Measurements from ENCODE around the gene UNC80.

GRCh38 chr2:209870067-209870466, 98.4 kb downstream of the UNC80 start:
- TF ChIP-seq CTCF (IDR thresholded peaks at IDR 0.05): no peak
- TF ChIP-seq POLR2A (IDR thresholded peaks at IDR 0.05): no peak

Data from lower leg skin (tissue), 3 donors.